HG02885 (cell line): ENCODE measurements around the gene SLC12A5.
"Not testable (repeated sequence)": the region's sequence is repeated elsewhere in the genome, so short reads cannot be mapped to it uniquely, and the experiment has no call there.

Source experiments
- ATAC-seq: cut with Tn5 transposase; IDR thresholded peaks from one replicate; pipeline ENCODE4 v1.9.1; 2021; ENCODE audit warnings: mild to moderate bottlenecking; ENCODE audit not compliant: unreplicated experiment, poor library complexity

The SLC12A5 gene

GRCh38 chr20:46028772-46029371 lies at the start of gene SLC12A5:
TSS of gene SLC12A5 (plus strand) at chr20:46029215. CDS start at chr20:46029345, 130 bp downstream.
- no peak for ATAC-seq

- ATAC-seq: no peak
Observed at GRCh38 chr20:45981261-45981660, 47.8 kb upstream of the SLC12A5 start.

- no peak for ATAC-seq
Observed at GRCh38 chr20:45983279-45983743, 45.7 kb upstream of the SLC12A5 start.

GRCh38 chr20:45985573-45985972 lies 43.4 kb upstream of the SLC12A5 start:
- ATAC-seq: no peak

- peak; percentile 53 for ATAC-seq
Observed at GRCh38 chr20:45987108-45987780, 41.8 kb upstream of the SLC12A5 start.

- not testable (repeated sequence) for ATAC-seq
Observed at GRCh38 chr20:45988830-45989229, 40.2 kb upstream of the SLC12A5 start.

- no peak for ATAC-seq
Observed at GRCh38 chr20:45991616-45992015, 37.4 kb upstream of the SLC12A5 start.

GRCh38 chr20:45993197-45993951 lies 35.6 kb upstream of the SLC12A5 start:
- ATAC-seq: no peak

- ATAC-seq: no peak
Observed at GRCh38 chr20:45994761-45995493, 34.1 kb upstream of the SLC12A5 start.

- ATAC-seq: not testable (repeated sequence)
Observed at GRCh38 chr20:45995495-45996097, 33.4 kb upstream of the SLC12A5 start.

GRCh38 chr20:45997187-45997586 lies 31.8 kb upstream of the SLC12A5 start:
- ATAC-seq: no peak

- no peak for ATAC-seq
Observed at GRCh38 chr20:45998337-45998736, 30.7 kb upstream of the SLC12A5 start.

GRCh38 chr20:45998761-45999160 lies 30.3 kb upstream of the SLC12A5 start:
- no peak for ATAC-seq

GRCh38 chr20:45999557-46000261 lies 29.3 kb upstream of the SLC12A5 start:
- ATAC-seq: no peak

- no peak for ATAC-seq
Observed at GRCh38 chr20:46000262-46000996, 28.6 kb upstream of the SLC12A5 start.

GRCh38 chr20:46001498-46001897 lies 27.5 kb upstream of the SLC12A5 start:
- ATAC-seq: no peak

- ATAC-seq: no peak
Observed at GRCh38 chr20:46002008-46002407, 27.0 kb upstream of the SLC12A5 start.

- no peak for ATAC-seq
Observed at GRCh38 chr20:46004187-46004586, 24.8 kb upstream of the SLC12A5 start.

- no peak for ATAC-seq
Observed at GRCh38 chr20:46004889-46005473, 24.0 kb upstream of the SLC12A5 start.
